K562 (cell line): ENCODE measurements around the gene DIPK1B. TPM values are rescaled to one million over a fixed set of nuclear protein-coding genes. Genes with fewer than 3 reads are reported as not detected.

Experiments used
- ELF2 ChIP-seq: fragments of 250-450 bp; sonication (Bioruptor Pico); IDR thresholded peaks from 2 replicates; pipeline ENCODE4 v1.5.0; 2021; ENCODE audit warnings: mild to moderate bottlenecking
- KDM4B ChIP-seq, 2 experiments: fragments of 450-650 bp in 1 of 2; sonication (generic) in 1 of 2; IDR thresholded peaks; 2 replicates each; pipeline ENCODE4 v1.6.1; 2016 to 2017; ENCODE audit warnings: borderline replicate concordance in 2 of 2, antibody characterized with exemption in 1 of 2, low read depth in 1 of 2, mild to moderate bottlenecking in 1 of 2
- MTA3 ChIP-seq: fragments of 450-650 bp; formaldehyde crosslinking; IDR thresholded peaks from 2 replicates; pipeline ENCODE4 v1.6.1; 2017; ENCODE audit warnings: mild to moderate bottlenecking, borderline replicate concordance
- NCOR1 ChIP-seq: fragments of 450-650 bp; IDR thresholded peaks from 2 replicates; pipeline ENCODE4 v1.6.1; 2016; ENCODE audit warnings: mild to moderate bottlenecking, moderate library complexity
- PTRF ChIP-seq: fragments of 450-650 bp; IDR thresholded peaks from 2 replicates; pipeline ENCODE4 v1.6.1; 2016; ENCODE audit warnings: mild to moderate bottlenecking, missing genetic modification characterization, missing compliant biosample characterization
- RCOR1 ChIP-seq, 2 experiments: IDR thresholded peaks; 2 replicates each; pipeline ENCODE4 v1.6.1; 2012; ENCODE audit warnings: low read depth in 2 of 2, low read length in 2 of 2, borderline replicate concordance in 1 of 2, improper control_type of control experiment in 1 of 2
- TAL1 ChIP-seq: fragments of 450-650 bp; IDR thresholded peaks from 2 replicates; pipeline ENCODE4 v1.6.1; 2016; ENCODE audit warnings: mild to moderate bottlenecking
- TBL1XR1 ChIP-seq, 2 experiments: IDR thresholded peaks; 2 replicates each; pipeline ENCODE4 v1.6.1; 2012; ENCODE audit warnings: improper control_type of control experiment in 2 of 2, low read length in 2 of 2, mild to moderate bottlenecking in 1 of 2
- TBP ChIP-seq: optimal IDR thresholded peaks from 2 replicates; pipeline ENCODE3; 2011; ENCODE audit warnings: low read depth, low read length, improper control_type of control experiment
- TEAD1 ChIP-seq, 2 experiments: fragments of 450-650 bp in 1 of 2; sonication (generic) in 1 of 2; formaldehyde crosslinking; IDR thresholded peaks; 2 replicates each; pipeline versions ENCODE4 v1.4.0 to v1.8.0; 2020 to 2022; ENCODE audit warnings: mild to moderate bottlenecking in 2 of 2, missing genetic modification reagents in 1 of 2
- TRIM24 ChIP-seq, 2 experiments: fragments of 450-650 bp; IDR thresholded peaks; 2 replicates each; pipeline ENCODE4 v1.6.1; 2016
- ZNF140 ChIP-seq: fragments of 250-450 bp; sonication (Bioruptor Pico); IDR thresholded peaks from 2 replicates; pipeline ENCODE4 v1.8.0; 2021; ENCODE audit warnings: moderate library complexity, mild to moderate bottlenecking, inconsistent platforms
- ZNF41 ChIP-seq: fragments of 250-450 bp; sonication (Bioruptor Pico); conservative IDR thresholded peaks from 2 replicates; pipeline ENCODE4 v1.4.0; 2020; ENCODE audit warnings: mild to moderate bottlenecking
- polyA plus RNA-seq, 8 experiments: library from polyadenylated mRNA; depleted of rRNA in 4 of 8; stranded (reverse) in 5 of 8; unstranded in 3 of 8; fragments of >200 nt; fragmentation: Nextera tagmentation in 2 of 8; fragmentation: Illumina TruSeq in 1 of 8; extraction: Ambion mirVana in 2 of 8; extraction: Trizol in 1 of 8; gene quantifications; 2 replicates each; pipeline versions ENCODE4 v1.2.1 to v1.2.3, GENCODE V29; 2011 to 2014; ENCODE audit warnings: inconsistent platforms in 1 of 8, missing spikeins in 1 of 8
- total RNA-seq, 7 experiments: library from RNA; depleted of rRNA in 6 of 7; stranded (reverse); fragments of >200 nt in 6 of 7; fragmentation: Illumina TruSeq in 2 of 7; extraction: Trizol in 2 of 7; gene quantifications; 2 replicates each; pipeline versions ENCODE4 v1.2.1 to v1.2.3, GENCODE V29; 2011 to 2021; ENCODE audit warnings: low replicate concordance in 1 of 7
- TF ChIP-seq, protein P1 (sequence below): sonication (generic); formaldehyde crosslinking; IDR thresholded peaks from 2 replicates; pipeline ENCODE4 v1.9.0; 2022; ENCODE audit warnings: mild to moderate bottlenecking, missing genetic modification reagents
- TF ChIP-seq, protein P2 (sequence below): fragments of 450-650 bp; IDR thresholded peaks from 2 replicates; pipeline ENCODE4 v1.6.1; 2016; ENCODE audit warnings: missing biosample characterization, missing genetic modification characterization
- TF ChIP-seq, protein P3 (sequence below): fragments of 250-450 bp; sonication (Bioruptor Pico); IDR thresholded peaks from 2 replicates; pipeline ENCODE4 v1.8.0; 2021; ENCODE audit warnings: moderate library complexity, mild to moderate bottlenecking, inconsistent platforms
- TF ChIP-seq, protein P4 (sequence below): fragments of 450-650 bp; IDR thresholded peaks from 2 replicates; pipeline ENCODE4 v1.6.1; 2016
- TF ChIP-seq, protein P5 (sequence below): fragments of 450-650 bp; IDR thresholded peaks from 2 replicates; pipeline ENCODE4 v1.6.1; 2016; ENCODE audit warnings: mild to moderate bottlenecking
- TF ChIP-seq, protein P6 (sequence below): fragments of 150-350 bp; conservative IDR thresholded peaks from 2 replicates; pipeline ENCODE4 v1.6.1; 2014; ENCODE audit warnings: low read length

Gene DIPK1B
- total and polyA plus RNA-seq, 9 of the 15 experiments (the other 6 are each of a cell fraction or from before 2014, with no cell fraction given): 0.08 to 22.3 (median 5.9) TPM

DNA sequence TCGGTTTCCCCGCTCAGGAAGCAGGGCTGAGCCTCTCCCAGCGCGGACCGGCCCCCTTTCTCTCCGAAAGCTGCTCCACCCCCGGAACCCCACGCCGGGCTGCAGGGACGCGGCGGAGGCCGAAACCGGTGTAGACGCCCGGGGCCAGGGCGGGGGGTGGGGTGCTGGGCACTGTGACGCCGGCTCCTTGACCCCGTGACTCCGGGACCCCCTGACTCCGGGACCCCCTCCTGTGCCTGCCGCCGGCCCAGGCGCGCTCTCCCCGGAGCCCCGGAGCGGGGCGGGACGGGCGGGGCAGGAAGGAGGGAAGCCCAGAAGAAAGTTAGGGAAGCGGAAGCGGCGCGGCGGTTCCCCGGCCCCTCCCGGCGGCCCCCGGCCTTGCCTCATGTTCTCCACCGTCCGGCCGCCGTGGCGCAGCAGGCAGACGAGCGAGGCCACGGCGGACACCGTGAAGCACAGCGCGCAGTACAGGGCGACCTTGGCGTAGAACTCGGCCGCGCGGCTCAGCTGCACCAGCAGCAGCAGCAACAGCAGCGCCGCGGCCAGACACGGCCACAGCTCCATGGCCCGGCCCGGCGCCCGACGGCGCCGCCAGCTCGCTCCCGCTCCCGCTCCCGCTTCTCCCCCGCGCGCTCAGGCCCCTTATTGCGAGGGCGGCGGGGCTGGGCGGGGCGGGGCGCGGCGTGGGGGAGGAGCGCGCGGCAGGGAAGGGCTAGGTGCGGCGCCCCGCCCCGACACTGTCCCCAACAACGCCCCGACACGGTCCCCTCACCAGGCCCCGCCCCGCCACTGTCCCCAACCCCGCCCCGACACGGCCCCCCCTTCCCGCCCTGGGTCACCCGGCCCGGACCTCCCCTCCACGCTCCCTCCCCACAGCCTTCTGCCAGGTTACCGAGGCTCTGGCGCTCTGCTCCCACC lies 25.3 kb upstream of the DIPK1B start, which contains the start of gene AGPAT2 (continued):
- TF ChIP-seq, protein P1, sequence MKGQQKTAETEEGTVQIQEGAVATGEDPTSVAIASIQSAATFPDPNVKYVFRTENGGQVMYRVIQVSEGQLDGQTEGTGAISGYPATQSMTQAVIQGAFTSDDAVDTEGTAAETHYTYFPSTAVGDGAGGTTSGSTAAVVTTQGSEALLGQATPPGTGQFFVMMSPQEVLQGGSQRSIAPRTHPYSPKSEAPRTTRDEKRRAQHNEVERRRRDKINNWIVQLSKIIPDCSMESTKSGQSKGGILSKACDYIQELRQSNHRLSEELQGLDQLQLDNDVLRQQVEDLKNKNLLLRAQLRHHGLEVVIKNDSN (CRISPR knock-in tag): no peak
- TF ChIP-seq TAL1 (no peak), MTA3 (peak; percentile 74; the same call in 1 of the 2 replicates), PTRF (tag) (no peak), TEAD1 (CRISPR knock-in tag; IDR thresholded peaks at IDR 0.05) (no peak), NCOR1 (no peak), KDM4B (IDR thresholded peaks at IDR 0.05; ENCODE audit: borderline replicate concordance in 2 of 2, low read depth in 1 of 2) (no peak; a peak in 1 of 4 replicates), RCOR1 (IDR thresholded peaks at IDR 0.05; ENCODE audit: borderline replicate concordance in 1 of 2, low read depth in 2 of 2, low read length in 2 of 2) (no peak), TBP (no peak), TRIM24 (IDR thresholded peaks at IDR 0.05) (no peak), ZNF41 (CRISPR knock-in tag) (no peak), ELF2 (CRISPR knock-in tag) (peak; percentile 72), ZNF140 (CRISPR knock-in tag) (no peak), TBL1XR1 (IDR thresholded peaks at IDR 0.05; ENCODE audit: low read length in 2 of 2) (no peak)
- TF ChIP-seq, protein P2, sequence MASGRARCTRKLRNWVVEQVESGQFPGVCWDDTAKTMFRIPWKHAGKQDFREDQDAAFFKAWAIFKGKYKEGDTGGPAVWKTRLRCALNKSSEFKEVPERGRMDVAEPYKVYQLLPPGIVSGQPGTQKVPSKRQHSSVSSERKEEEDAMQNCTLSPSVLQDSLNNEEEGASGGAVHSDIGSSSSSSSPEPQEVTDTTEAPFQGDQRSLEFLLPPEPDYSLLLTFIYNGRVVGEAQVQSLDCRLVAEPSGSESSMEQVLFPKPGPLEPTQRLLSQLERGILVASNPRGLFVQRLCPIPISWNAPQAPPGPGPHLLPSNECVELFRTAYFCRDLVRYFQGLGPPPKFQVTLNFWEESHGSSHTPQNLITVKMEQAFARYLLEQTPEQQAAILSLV: no peak
- TF ChIP-seq, protein P3, sequence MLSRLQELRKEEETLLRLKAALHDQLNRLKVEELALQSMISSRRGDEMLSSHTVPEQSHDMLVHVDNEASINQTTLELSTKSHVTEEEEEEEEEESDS (CRISPR knock-in tag): no peak
- TF ChIP-seq, protein P4, sequence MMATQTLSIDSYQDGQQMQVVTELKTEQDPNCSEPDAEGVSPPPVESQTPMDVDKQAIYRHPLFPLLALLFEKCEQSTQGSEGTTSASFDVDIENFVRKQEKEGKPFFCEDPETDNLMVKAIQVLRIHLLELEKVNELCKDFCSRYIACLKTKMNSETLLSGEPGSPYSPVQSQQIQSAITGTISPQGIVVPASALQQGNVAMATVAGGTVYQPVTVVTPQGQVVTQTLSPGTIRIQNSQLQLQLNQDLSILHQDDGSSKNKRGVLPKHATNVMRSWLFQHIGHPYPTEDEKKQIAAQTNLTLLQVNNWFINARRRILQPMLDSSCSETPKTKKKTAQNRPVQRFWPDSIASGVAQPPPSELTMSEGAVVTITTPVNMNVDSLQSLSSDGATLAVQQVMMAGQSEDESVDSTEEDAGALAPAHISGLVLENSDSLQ: no peak
- TF ChIP-seq, protein P5, sequence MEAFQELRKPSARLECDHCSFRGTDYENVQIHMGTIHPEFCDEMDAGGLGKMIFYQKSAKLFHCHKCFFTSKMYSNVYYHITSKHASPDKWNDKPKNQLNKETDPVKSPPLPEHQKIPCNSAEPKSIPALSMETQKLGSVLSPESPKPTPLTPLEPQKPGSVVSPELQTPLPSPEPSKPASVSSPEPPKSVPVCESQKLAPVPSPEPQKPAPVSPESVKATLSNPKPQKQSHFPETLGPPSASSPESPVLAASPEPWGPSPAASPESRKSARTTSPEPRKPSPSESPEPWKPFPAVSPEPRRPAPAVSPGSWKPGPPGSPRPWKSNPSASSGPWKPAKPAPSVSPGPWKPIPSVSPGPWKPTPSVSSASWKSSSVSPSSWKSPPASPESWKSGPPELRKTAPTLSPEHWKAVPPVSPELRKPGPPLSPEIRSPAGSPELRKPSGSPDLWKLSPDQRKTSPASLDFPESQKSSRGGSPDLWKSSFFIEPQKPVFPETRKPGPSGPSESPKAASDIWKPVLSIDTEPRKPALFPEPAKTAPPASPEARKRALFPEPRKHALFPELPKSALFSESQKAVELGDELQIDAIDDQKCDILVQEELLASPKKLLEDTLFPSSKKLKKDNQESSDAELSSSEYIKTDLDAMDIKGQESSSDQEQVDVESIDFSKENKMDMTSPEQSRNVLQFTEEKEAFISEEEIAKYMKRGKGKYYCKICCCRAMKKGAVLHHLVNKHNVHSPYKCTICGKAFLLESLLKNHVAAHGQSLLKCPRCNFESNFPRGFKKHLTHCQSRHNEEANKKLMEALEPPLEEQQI: no peak
- TF ChIP-seq, protein P6, sequence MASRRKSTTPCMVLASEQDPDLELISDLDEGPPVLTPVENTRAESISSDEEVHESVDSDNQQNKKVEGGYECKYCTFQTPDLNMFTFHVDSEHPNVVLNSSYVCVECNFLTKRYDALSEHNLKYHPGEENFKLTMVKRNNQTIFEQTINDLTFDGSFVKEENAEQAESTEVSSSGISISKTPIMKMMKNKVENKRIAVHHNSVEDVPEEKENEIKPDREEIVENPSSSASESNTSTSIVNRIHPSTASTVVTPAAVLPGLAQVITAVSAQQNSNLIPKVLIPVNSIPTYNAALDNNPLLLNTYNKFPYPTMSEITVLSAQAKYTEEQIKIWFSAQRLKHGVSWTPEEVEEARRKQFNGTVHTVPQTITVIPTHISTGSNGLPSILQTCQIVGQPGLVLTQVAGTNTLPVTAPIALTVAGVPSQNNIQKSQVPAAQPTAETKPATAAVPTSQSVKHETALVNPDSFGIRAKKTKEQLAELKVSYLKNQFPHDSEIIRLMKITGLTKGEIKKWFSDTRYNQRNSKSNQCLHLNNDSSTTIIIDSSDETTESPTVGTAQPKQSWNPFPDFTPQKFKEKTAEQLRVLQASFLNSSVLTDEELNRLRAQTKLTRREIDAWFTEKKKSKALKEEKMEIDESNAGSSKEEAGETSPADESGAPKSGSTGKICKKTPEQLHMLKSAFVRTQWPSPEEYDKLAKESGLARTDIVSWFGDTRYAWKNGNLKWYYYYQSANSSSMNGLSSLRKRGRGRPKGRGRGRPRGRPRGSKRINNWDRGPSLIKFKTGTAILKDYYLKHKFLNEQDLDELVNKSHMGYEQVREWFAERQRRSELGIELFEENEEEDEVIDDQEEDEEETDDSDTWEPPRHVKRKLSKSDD: no peak
